ENCODE results near the gene NDEL1.

GRCh38 chr17:8464941-8465340, 29.3 kb downstream of the NDEL1 start:
- TF ChIP-seq, protein P1, sequence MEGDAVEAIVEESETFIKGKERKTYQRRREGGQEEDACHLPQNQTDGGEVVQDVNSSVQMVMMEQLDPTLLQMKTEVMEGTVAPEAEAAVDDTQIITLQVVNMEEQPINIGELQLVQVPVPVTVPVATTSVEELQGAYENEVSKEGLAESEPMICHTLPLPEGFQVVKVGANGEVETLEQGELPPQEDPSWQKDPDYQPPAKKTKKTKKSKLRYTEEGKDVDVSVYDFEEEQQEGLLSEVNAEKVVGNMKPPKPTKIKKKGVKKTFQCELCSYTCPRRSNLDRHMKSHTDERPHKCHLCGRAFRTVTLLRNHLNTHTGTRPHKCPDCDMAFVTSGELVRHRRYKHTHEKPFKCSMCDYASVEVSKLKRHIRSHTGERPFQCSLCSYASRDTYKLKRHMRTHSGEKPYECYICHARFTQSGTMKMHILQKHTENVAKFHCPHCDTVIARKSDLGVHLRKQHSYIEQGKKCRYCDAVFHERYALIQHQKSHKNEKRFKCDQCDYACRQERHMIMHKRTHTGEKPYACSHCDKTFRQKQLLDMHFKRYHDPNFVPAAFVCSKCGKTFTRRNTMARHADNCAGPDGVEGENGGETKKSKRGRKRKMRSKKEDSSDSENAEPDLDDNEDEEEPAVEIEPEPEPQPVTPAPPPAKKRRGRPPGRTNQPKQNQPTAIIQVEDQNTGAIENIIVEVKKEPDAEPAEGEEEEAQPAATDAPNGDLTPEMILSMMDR (IDR thresholded peaks at IDR 0.05 in 8 of 11, conservative IDR thresholded peaks at IDR 0.05 in 3 of 11): no peak
- no peak for TF ChIP-seq POLR2AphosphoS5 (IDR thresholded peaks at IDR 0.05)

Data from spleen (tissue), 7 donors.